Activated CD4-positive, alpha-beta T cell treated with anti-CD3 and anti-CD28 coated beads, Interleukin-2, amount 50 U/mL, for 24 hours (primary cell): Measurements from ENCODE around the gene ACER1.

ENCODE experiments used
- DNase-seq, 2 donors: peaks; one replicate each; pipeline ENCODE4 v3.0.0-alpha.2; 2020; ENCODE audit warnings: low read depth in 1 of 2, low spot score in 1 of 2

ACER1 gene

GRCh38 chr19:6269101-6269886 lies 64.1 kb downstream of the ACER1 start:
- DNase-seq: no peak

GRCh38 chr19:6268382-6268771 lies 65.0 kb downstream of the ACER1 start:
- DNase-seq: no peak

- DNase-seq: no peak
Observed at GRCh38 chr19:6267552-6268381, 65.6 kb downstream of the ACER1 start.

GRCh38 chr19:6264803-6265202 lies 68.6 kb downstream of the ACER1 start:
- no peak for DNase-seq

GRCh38 chr19:6263735-6264444 lies 69.5 kb downstream of the ACER1 start:
- DNase-seq: no peak

GRCh38 chr19:6263306-6263705 lies 70.1 kb downstream of the ACER1 start:
- no peak for DNase-seq

GRCh38 chr19:6262519-6262918 lies 70.9 kb downstream of the ACER1 start:
- no peak for DNase-seq

GRCh38 chr19:6261883-6262282 lies 71.5 kb downstream of the ACER1 start:
- no peak for DNase-seq

GRCh38 chr19:6260912-6261650 lies 72.3 kb downstream of the ACER1 start:
- no peak for DNase-seq

- DNase-seq: no peak
Observed at GRCh38 chr19:6260376-6260775, 73.0 kb downstream of the ACER1 start.

- no peak for DNase-seq
Observed at GRCh38 chr19:6259312-6259861, 74.0 kb downstream of the ACER1 start.

- no peak for DNase-seq
Observed at GRCh38 chr19:6258812-6259311, 74.5 kb downstream of the ACER1 start.
